SK-N-MC (cell line): Measurements from ENCODE around the gene FBH1.

Experiments used
- EZH2 ChIP-seq: fragments of 200-600 bp; sonication (generic); IDR thresholded peaks from one replicate; pipeline ENCODE4 v1.6.1; 2017; ENCODE audit warnings: antibody characterized with exemption
- FOXP2 ChIP-seq: optimal IDR thresholded peaks from 2 replicates; pipeline ENCODE3; 2011; ENCODE audit warnings: mild to moderate bottlenecking, moderate library complexity; ENCODE audit not compliant: insufficient read depth; ENCODE audit errors: extremely low read length, control extremely low read depth
- POLR2AphosphoS5 ChIP-seq: IDR thresholded peaks from 2 replicates; pipeline ENCODE4 v1.6.1; 2012; ENCODE audit warnings: mild to moderate bottlenecking, low read depth, low read length, borderline replicate concordance

GRCh38 chr10:5889624-5890451 is at the start of gene FBH1, which contains the start of gene ANKRD16:
- peak; percentile 71; the same call in 1 of the 2 replicates for TF ChIP-seq POLR2AphosphoS5
- no peak for TF ChIP-seq EZH2
- TF ChIP-seq FOXP2: no peak
